Spinal cord (tissue), 10 donors: ENCODE measurements around the gene AGO4. TPM values are rescaled to one million over a fixed set of nuclear protein-coding genes. Genes with fewer than 3 reads are reported as not detected.
A peak's percentile ranks its signal among the peaks of the same experiment; 100 is the strongest.
"Not testable (repeated sequence)": the region's sequence is repeated elsewhere in the genome, so short reads cannot be mapped to it uniquely, and the experiment has no call there.

Experiments
- DNase-seq, 6 donors: peaks; one replicate each; pipeline versions ENCODE4 v3.0.0 to v3.0.0-alpha.2; 2013 to 2015; ENCODE audit warnings: low spot score in 6 of 6, low read depth in 4 of 6
- H3K27ac ChIP-seq: one replicate; pipeline ENCODE4 v1.5.1; 2013; ENCODE audit warnings: low read depth, low read length, control low read depth
- H3K27me3 ChIP-seq: one replicate; pipeline ENCODE4 v1.6.1; 2013; ENCODE audit warnings: low read length; ENCODE audit not compliant: control insufficient read depth, insufficient read depth
- H3K36me3 ChIP-seq: one replicate; pipeline ENCODE4 v1.6.1; 2013; ENCODE audit warnings: low read length; ENCODE audit not compliant: control insufficient read depth, insufficient read depth
- H3K4me1 ChIP-seq: one replicate; pipeline ENCODE4 v1.6.1; 2013; ENCODE audit warnings: low read length; ENCODE audit not compliant: control insufficient read depth, insufficient read depth
- H3K4me3 ChIP-seq: one replicate; pipeline ENCODE4 v1.5.1; 2013; ENCODE audit warnings: low read depth, low read length, control low read depth
- H3K9me3 ChIP-seq: one replicate; pipeline ENCODE4 v1.6.1; 2013; ENCODE audit warnings: low read length; ENCODE audit not compliant: control insufficient read depth, insufficient read depth
- WGBS: methylation state at CpG from one replicate; pipeline ENCODE4 v1.1.5; 2013; ENCODE audit warnings: missing lambda C conversion rate; ENCODE audit not compliant: insufficient coverage; 5-methylcytosine and 5-hydroxymethylcytosine counted together
- polyA plus RNA-seq, 2 donors: library from polyadenylated mRNA; unstranded; fragments of 120-200 nt; gene quantifications; one replicate each; pipeline ENCODE4 v1.2.1, GENCODE V29; 2013; ENCODE audit not compliant: insufficient read length in 2 of 2
- total RNA-seq, 2 donors: library from RNA; depleted of rRNA in 1 of 2; stranded (reverse); fragments of 120-200 nt in 1 of 2; fragments of >200 nt in 1 of 2; gene quantifications; one replicate each; pipeline versions ENCODE4 v1.2.3 to v1.2.4, GENCODE V29; 2013 to 2014
- donor health status: healthy.

Gene AGO4
- total and polyA plus RNA-seq, 4 donors: 18.7 to 27.0 (median 23.9) TPM

GRCh38 chr1:35856964-35857363, 49.1 kb downstream of the AGO4 start:
- H3K27ac ChIP-seq: no peak overlapping the region
- H3K4me1 ChIP-seq: no peaks in the 10 kb centered on the region
- H3K27me3 ChIP-seq: no peaks in the 10 kb centered on the region
- no peaks in the 10 kb centered on the region for H3K9me3 ChIP-seq
- H3K4me3 ChIP-seq: no peak overlapping the region
- no peak for DNase-seq
- no CpG with 5 or more reads among the region's 1 CpG for WGBS
- H3K36me3 ChIP-seq: peaks cover 20% of the 10 kb centered on the region

DNA sequence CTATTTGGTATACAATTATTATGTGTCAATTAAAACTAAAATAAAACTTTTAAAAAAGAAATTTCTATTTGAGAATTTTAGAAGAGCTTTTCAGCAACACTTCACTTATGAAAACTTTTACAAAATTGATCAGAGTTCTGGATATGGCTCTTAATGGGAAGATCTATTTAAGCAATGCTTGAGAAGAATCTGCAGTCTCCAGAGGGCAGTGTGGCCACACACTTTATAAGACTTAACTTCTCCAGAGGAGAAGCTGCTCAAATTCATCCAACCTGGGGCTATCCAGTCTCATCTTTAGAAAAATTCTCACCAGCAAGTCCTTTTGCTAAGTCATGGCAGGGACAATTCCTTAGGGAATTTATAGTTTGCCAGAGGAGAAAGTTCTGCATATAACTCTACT, 50.0 kb downstream of the AGO4 start:
- Histone ChIP-seq H3K4me1 (no peaks in the 10 kb centered on the region), H3K4me3 (no peak overlapping the region), H3K27me3 (no peaks in the 10 kb centered on the region), H3K27ac (no peak overlapping the region), H3K36me3 (peaks cover 19% of the 10 kb centered on the region), H3K9me3 (no peaks in the 10 kb centered on the region)
- peak in 2 of 6 donors; percentile 34 to 42 for DNase-seq

- 87% methylated on average over 3 of the region's 3 CpGs for WGBS
- H3K27ac ChIP-seq: no peak overlapping the region
Measured at GRCh38 chr1:35860696-35861095, 52.9 kb downstream of the AGO4 start.

DNA sequence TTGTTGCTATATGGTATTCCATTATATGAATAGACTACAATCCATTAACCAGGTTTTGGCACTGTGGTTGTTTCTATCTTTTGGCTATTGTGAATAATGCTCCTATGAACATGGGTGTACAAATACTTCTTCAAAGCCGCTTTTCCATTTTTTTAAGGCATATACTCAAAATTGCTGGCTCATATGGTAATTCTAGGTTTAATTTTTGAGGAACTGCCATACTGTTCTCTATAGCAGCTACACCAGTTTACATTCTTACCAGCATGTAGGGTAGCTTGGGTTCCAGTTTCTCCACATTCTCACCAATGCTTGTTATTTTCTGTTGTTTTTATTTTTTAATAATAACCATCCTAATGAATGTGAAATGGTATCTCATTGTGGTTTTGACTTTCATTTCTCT, 55.3 kb downstream of the AGO4 start:
- Histone ChIP-seq H3K9me3 (no peaks in the 10 kb centered on the region), H3K27ac (no peak overlapping the region), H3K4me1 (no peaks in the 10 kb centered on the region), H3K27me3 (no peaks in the 10 kb centered on the region), H3K36me3 (peaks cover 2% of the 10 kb centered on the region), H3K4me3 (no peak overlapping the region)
- WGBS: no CpG with 5 or more reads among the region's 1 CpG
- DNase-seq: no peak

More at GRCh38 chr1:35860696-35861095, 52.9 kb downstream of the AGO4 start:
- no peaks in the 10 kb centered on the region for H3K27me3 ChIP-seq
- H3K4me1 ChIP-seq: no peaks in the 10 kb centered on the region
- DNase-seq: no peak
- H3K4me3 ChIP-seq: no peak overlapping the region
- H3K9me3 ChIP-seq: no peaks in the 10 kb centered on the region
- peaks cover 8% of the 10 kb centered on the region for H3K36me3 ChIP-seq

DNA sequence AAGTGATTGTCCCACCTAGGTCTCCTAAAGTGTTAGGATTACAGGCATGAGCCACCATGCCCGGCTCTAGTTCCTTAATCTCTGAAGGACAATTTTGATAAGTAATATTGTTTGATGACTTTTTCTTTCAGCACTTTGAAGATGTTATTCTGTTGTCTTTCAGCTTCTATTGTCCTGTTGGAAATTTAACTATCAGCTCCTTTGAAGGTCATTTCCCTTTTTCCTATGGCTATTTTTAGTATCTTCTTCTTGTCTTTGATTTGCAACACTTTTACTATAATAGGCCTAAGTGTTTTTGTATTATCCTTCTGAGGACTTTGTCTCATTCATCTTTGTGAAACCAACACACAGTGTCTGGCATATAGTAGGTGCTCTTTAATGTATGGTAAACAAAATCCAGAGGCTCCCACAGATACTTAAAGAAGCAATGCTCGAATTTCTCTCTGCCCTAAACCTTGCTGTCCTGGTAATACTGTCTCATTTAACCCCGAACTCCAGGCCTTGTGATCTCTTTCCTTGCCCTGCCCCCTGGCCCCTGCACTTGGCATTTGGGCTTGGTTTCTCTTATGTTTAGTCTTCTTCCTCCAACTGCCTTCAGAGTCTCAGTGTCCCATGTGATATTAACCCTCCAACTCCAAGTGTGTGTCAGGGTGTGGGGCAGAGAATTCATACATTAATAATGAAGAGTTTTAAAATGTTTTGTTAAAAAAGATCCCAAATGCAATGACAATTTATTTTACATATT, 56.2 kb downstream of the AGO4 start:
- no peaks in the 10 kb centered on the region for H3K9me3 ChIP-seq
- peaks cover 2% of the 10 kb centered on the region for H3K36me3 ChIP-seq
- H3K4me1 ChIP-seq: no peaks in the 10 kb centered on the region
- no peak overlapping the region for H3K27ac ChIP-seq
- DNase-seq: no peak
- no peak overlapping the region for H3K4me3 ChIP-seq
- 23% methylated on average over 2 of the region's 3 CpGs for WGBS
- H3K27me3 ChIP-seq: no peaks in the 10 kb centered on the region

- DNase-seq: no peak
- 100% methylated on average over 1 of the region's 5 CpGs for WGBS
- Histone ChIP-seq H3K27me3 (no peaks in the 10 kb centered on the region), H3K9me3 (no peaks in the 10 kb centered on the region), H3K36me3 (peaks cover 1% of the 10 kb centered on the region), H3K4me1 (no peaks in the 10 kb centered on the region), H3K4me3 (no peak overlapping the region), H3K27ac (no peak overlapping the region)
Measured at GRCh38 chr1:35864813-35865212, 57.0 kb downstream of the AGO4 start.

DNA sequence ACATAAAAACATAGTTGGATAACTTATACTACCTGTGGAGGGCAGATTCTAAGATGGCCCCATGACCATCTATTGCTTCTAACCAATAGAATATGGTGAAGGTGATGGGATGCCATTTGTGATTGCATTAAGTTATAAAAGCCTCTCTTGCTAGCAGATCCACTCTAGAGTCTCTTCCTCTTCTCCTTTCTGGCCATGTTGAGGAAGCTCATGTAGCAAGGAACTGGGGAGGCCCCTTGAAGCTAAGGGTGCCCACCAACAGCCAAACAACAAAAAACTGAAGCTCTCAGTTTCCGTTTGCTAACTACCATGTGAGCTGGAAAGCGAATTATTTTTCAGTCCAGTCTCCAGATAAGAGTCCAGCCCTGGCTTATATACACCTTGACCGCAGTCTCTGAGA, 59.2 kb downstream of the AGO4 start:
- 83% methylated on average over 2 of the region's 3 CpGs for WGBS
- Histone ChIP-seq H3K4me3 (no peak overlapping the region), H3K9me3 (no peaks in the 10 kb centered on the region), H3K27me3 (no peaks in the 10 kb centered on the region), H3K4me1 (no peaks in the 10 kb centered on the region), H3K27ac (no peak overlapping the region), H3K36me3 (no peaks in the 10 kb centered on the region)
- no peak for DNase-seq

DNA sequence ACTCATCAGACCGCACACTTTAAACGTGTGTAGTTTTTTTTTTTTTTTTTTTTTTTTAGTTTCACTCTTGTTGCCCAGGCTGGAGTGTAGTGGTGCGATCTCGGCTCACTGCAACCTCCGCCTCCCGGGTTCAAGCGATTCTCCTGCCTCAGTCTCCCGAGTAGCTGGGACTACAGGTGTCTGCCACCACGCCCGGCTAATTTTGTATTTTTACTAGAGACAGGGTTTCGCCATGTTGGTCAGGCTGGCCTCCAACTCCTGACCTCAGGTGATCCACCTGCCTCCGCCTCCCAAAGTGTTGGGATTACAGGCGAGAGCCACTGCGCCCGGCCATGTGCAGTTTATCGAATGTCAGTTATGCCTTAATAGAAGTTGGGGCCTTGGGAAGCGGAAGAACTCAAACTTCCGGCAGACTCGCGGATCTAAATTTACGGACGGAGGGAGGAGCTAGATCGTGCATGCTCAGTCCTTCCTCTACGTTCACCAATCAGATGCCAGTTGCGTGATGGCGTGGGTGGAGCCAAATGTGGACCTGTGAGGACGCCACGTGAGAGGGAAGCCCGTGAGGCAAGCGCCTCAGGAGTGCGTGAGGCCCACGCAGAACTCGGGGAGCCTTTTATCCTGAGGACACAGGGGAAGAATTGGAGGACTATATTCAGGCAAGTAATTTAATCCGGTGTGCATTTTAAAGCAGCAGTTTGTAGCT, 61.6 kb downstream of the AGO4 start:
- not testable (repeated sequence) for H3K9me3 ChIP-seq, H3K4me1 ChIP-seq, H3K4me3 ChIP-seq, H3K27ac ChIP-seq, H3K36me3 ChIP-seq, H3K27me3 ChIP-seq
- DNase-seq: peak in 1 of 6 donors; percentile 8
- 94% methylated on average over 29 of the region's 34 CpGs for WGBS

DNA sequence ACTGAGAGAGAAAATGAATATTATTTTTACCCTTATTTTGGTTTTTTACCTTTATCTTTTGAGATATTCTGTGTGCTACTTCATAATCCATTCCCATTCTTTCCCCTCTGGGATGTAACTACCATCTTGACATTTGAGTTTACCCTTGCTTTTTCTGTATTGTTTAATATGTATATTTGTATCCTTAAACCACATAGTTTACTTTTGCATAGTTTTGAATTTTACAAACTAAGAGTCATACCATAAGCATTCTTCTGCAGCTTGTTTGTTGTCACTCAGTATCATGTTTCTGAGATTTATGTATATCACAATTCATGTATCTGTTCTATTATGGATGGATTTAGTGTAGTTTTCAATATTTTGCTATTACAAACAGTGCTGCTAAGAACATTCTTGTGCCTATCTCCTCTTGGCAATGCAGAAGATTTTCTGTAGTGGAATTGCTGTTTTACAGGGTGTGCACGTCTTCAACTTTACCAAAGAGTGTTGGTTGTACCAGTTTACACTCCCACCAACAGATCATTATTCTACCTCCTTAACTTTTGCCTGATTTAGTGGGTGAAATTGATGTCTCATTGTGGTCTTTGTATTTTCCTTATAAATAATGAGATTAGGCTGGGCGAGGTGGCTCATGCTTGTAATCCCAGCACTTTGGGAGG, 63.0 kb downstream of the AGO4 start:
- DNase-seq: no peak
- H3K36me3 ChIP-seq: no peaks in the 10 kb centered on the region
- 100% methylated on average over 1 of the region's 2 CpGs for WGBS
- H3K9me3 ChIP-seq: no peaks in the 10 kb centered on the region
- H3K4me1 ChIP-seq: no peaks in the 10 kb centered on the region
- H3K27me3 ChIP-seq: no peaks in the 10 kb centered on the region
- H3K4me3 ChIP-seq: no peak overlapping the region
- no peak overlapping the region for H3K27ac ChIP-seq
